Epidermal melanocyte (primary cell): ENCODE data around the gene GYG2.
"Not testable (repeated sequence)": the region's sequence is repeated elsewhere in the genome, so short reads cannot be mapped to it uniquely, and the experiment has no call there.

Experiments
- DNase-seq: peaks from one replicate; pipeline ENCODE4 v3.0.0; 2011; ENCODE audit warnings: low spot score; ENCODE audit not compliant: insufficient read length

The GYG2 gene

GRCh38 chrX:2812161-2812907, 16.4 kb upstream of the GYG2 start:
- not testable (repeated sequence) for DNase-seq

- DNase-seq: no peak
Measured at GRCh38 chrX:2817036-2817435, 11.7 kb upstream of the GYG2 start.

GRCh38 chrX:2819345-2820135, 9.2 kb upstream of the GYG2 start:
- DNase-seq: no peak

GRCh38 chrX:2820136-2820771, 8.5 kb upstream of the GYG2 start:
- DNase-seq: no peak

- no peak for DNase-seq
Measured at GRCh38 chrX:2823795-2824386, 4.8 kb upstream of the GYG2 start.

GRCh38 chrX:2824886-2825285, 3.8 kb upstream of the GYG2 start:
- DNase-seq: no peak

GRCh38 chrX:2828959-2829411, 255 bp downstream of the GYG2 start:
- no peak for DNase-seq

GRCh38 chrX:2829469-2830246, 928 bp downstream of the GYG2 start:
- DNase-seq: no peak

- no peak for DNase-seq
Measured at GRCh38 chrX:2831471-2832228, 2.9 kb downstream of the GYG2 start.

- no peak for DNase-seq
Measured at GRCh38 chrX:2837961-2838360, 9.2 kb downstream of the GYG2 start.

- no peak for DNase-seq
Measured at GRCh38 chrX:2840961-2841360, 12.2 kb downstream of the GYG2 start.

- no peak for DNase-seq
Measured at GRCh38 chrX:2841537-2841936, 12.8 kb downstream of the GYG2 start.

- no peak for DNase-seq
Measured at GRCh38 chrX:2846992-2847391, 18.3 kb downstream of the GYG2 start.

GRCh38 chrX:2848871-2849301, 20.2 kb downstream of the GYG2 start:
- no peak for DNase-seq

GRCh38 chrX:2854918-2855317, 26.2 kb downstream of the GYG2 start:
- no peak for DNase-seq

- DNase-seq: no peak
Measured at GRCh38 chrX:2855761-2856160, 27.0 kb downstream of the GYG2 start.

- no peak for DNase-seq
Measured at GRCh38 chrX:2857566-2857965, 28.8 kb downstream of the GYG2 start.

GRCh38 chrX:2859197-2859797, 30.6 kb downstream of the GYG2 start:
- DNase-seq: no peak

- no peak for DNase-seq
Measured at GRCh38 chrX:2862404-2862803, 33.7 kb downstream of the GYG2 start.

- no peak for DNase-seq
Measured at GRCh38 chrX:2863646-2864045, 34.9 kb downstream of the GYG2 start.
